Upper lobe of left lung (tissue), 6 donors: ENCODE data around the gene PHLPP2. TPM values are rescaled to one million over a fixed set of nuclear protein-coding genes. Genes with fewer than 3 reads are reported as not detected.
"Not testable (repeated sequence)": the region's sequence is repeated elsewhere in the genome, so short reads cannot be mapped to it uniquely, and the experiment has no call there.

Experiments used
- ATAC-seq, 2 donors: fragments of 200-7000 bp; cut with Tn5 transposase; one replicate each; pipeline ENCODE4 v1.9.1; 2022; ENCODE audit warnings: mild to moderate bottlenecking in 2 of 2, moderate library complexity in 2 of 2; ENCODE audit not compliant: low FRiP score in 2 of 2
- DNase-seq, 2 donors: peaks; one replicate each; pipeline ENCODE4 v3.0.0-alpha.2; 2019 to 2020
- H3K27ac ChIP-seq, 4 donors: fragments of 200-600 bp; sonication (generic); one replicate each; pipeline ENCODE4 v1.5.1; 2016 to 2019
- H3K27me3 ChIP-seq, 4 donors: fragments of 200-600 bp; sonication (generic); one replicate each; pipeline ENCODE4 v1.5.1; 2017 to 2019
- H3K36me3 ChIP-seq, 4 donors: fragments of 200-600 bp; sonication (generic); one replicate each; pipeline ENCODE4 v1.5.1; 2016 to 2019
- H3K4me1 ChIP-seq, 4 donors: fragments of 200-600 bp; sonication (generic); one replicate each; pipeline ENCODE4 v1.5.1; 2018 to 2019
- H3K4me3 ChIP-seq, 4 donors: fragments of 200-600 bp; sonication (generic); one replicate each; pipeline ENCODE4 v1.5.1; 2017 to 2019; ENCODE audit warnings: mild to moderate bottlenecking in 2 of 4, moderate library complexity in 1 of 4
- H3K9me3 ChIP-seq, 4 donors: fragments of 200-600 bp; sonication (generic); one replicate each; pipeline ENCODE4 v1.5.1; 2018 to 2019
- EP300 ChIP-seq, 4 donors: sonication (generic); formaldehyde crosslinking; IDR thresholded peaks; one replicate each; pipeline ENCODE4 v1.5.1; 2017; ENCODE audit warnings: antibody characterized with exemption in 4 of 4, control low read depth in 2 of 4
- POLR2A ChIP-seq, 4 donors: fragments of 450-650 bp; IDR thresholded peaks; one replicate each; pipeline ENCODE4 v1.5.1; 2016 to 2017; ENCODE audit warnings: antibody characterized with exemption in 4 of 4, mild to moderate bottlenecking in 2 of 4
- POLR2AphosphoS5 ChIP-seq, 2 donors: sonication (generic); formaldehyde crosslinking; IDR thresholded peaks; one replicate each; pipeline ENCODE4 v1.5.1; 2017; ENCODE audit warnings: antibody characterized with exemption in 2 of 2
- WGBS, 2 donors: methylation state at CpG; one replicate each; pipeline ENCODE4 v1.1.5; 2017 to 2018; 5-methylcytosine and 5-hydroxymethylcytosine counted together
- total RNA-seq, 6 donors: library from RNA; depleted of rRNA in 4 of 6; stranded (reverse); fragments of >200 nt in 4 of 6; gene quantifications; one replicate each; pipeline versions ENCODE4 v1.1.0 to v1.2.1, GENCODE V29; 2016 to 2021
- TF ChIP-seq, protein P1 (sequence below), 6 experiments: fragments of 450-650 bp in 4 of 6; fragments of 200-600 bp in 2 of 6; sonication (generic) in 2 of 6; IDR thresholded peaks; one replicate each; pipeline ENCODE4 v1.5.1; 2016 to 2019; ENCODE audit warnings: antibody characterized with exemption in 6 of 6
- donor health status: DM: no; HTN: no; CAD: no; lungs with moderate emphysema.
- donor health status: DM: no; HTN: yes; CAD: no; lungs with severe emphysema.

PHLPP2 gene
- total RNA-seq, 6 donors from 2014 or later: 4.2 to 12.6 (median 8.4) TPM

DNA sequence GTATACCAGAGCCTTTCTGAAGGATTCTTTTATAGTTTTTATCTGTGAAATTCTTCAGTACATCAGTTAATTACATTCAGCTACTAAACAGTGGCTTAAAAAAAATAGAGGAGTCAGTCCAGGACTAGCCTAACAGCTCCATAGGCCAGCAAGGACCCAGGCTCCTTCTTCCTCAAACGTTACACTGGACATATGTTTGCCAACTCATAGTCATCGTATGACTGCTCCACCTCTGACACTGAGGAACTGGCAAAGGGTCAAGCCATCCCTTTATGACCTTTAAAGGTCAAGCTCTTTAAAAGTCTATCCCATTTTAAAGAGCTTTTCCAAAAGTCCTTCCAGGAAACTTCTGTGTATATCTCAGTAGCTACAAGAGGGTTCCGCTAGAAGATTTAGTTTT lies 36.6 kb downstream of the PHLPP2 start:
- 72 to 73% methylated on average over 3 of the region's 3 CpGs for WGBS, 2 donors
- TF ChIP-seq, protein P1, sequence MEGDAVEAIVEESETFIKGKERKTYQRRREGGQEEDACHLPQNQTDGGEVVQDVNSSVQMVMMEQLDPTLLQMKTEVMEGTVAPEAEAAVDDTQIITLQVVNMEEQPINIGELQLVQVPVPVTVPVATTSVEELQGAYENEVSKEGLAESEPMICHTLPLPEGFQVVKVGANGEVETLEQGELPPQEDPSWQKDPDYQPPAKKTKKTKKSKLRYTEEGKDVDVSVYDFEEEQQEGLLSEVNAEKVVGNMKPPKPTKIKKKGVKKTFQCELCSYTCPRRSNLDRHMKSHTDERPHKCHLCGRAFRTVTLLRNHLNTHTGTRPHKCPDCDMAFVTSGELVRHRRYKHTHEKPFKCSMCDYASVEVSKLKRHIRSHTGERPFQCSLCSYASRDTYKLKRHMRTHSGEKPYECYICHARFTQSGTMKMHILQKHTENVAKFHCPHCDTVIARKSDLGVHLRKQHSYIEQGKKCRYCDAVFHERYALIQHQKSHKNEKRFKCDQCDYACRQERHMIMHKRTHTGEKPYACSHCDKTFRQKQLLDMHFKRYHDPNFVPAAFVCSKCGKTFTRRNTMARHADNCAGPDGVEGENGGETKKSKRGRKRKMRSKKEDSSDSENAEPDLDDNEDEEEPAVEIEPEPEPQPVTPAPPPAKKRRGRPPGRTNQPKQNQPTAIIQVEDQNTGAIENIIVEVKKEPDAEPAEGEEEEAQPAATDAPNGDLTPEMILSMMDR (IDR thresholded peaks at IDR 0.05): no peak
- TF ChIP-seq POLR2AphosphoS5 (IDR thresholded peaks at IDR 0.05): no peak
- Histone ChIP-seq H3K36me3 (peaks cover 0 to 48% (median 3%) of the 10 kb centered on the region in 4 donors), H3K27me3 (no peaks in the 10 kb centered on the region), H3K9me3 (no peaks in the 10 kb centered on the region), H3K4me1 (no peaks in the 10 kb centered on the region), H3K27ac (no peak overlapping the region), H3K4me3 (no peak overlapping the region)
- DNase-seq (no peak), ATAC-seq (no peak)

- WGBS, 2 donors: 94 to 98% methylated on average over 12 of the region's 12 CpGs
- not testable (repeated sequence) for ATAC-seq, H3K9me3 ChIP-seq, DNase-seq, H3K27me3 ChIP-seq, H3K27ac ChIP-seq, H3K4me3 ChIP-seq, H3K4me1 ChIP-seq
- peaks cover 0 to 52% (median 12%) of the 10 kb centered on the region in 4 donors for H3K36me3 ChIP-seq
These were observed 40.2 kb downstream of the PHLPP2 start for GRCh38 chr16:71684280-71684679.

- Histone ChIP-seq H3K27me3 (no peaks in the 10 kb centered on the region), H3K9me3 (no peaks in the 10 kb centered on the region), H3K36me3 (peaks cover 0 to 57% (median 22%) of the 10 kb centered on the region in 4 donors), H3K4me3 (no peak overlapping the region), H3K27ac (no peak overlapping the region), H3K4me1 (no peaks in the 10 kb centered on the region)
- DNase-seq: no peak
- 80 to 88% methylated on average over 2 of the region's 2 CpGs for WGBS, 2 donors
- TF ChIP-seq EP300 (IDR thresholded peaks at IDR 0.05) (no peak), POLR2AphosphoS5 (IDR thresholded peaks at IDR 0.05) (no peak), POLR2A (IDR thresholded peaks at IDR 0.05) (no peak)
- TF ChIP-seq, protein P1 (IDR thresholded peaks at IDR 0.05): no peak
- ATAC-seq: no peak
These were observed 43.1 kb downstream of the PHLPP2 start for GRCh38 chr16:71681360-71681759.

GRCh38 chr16:71676236-71676635 lies 48.3 kb downstream of the PHLPP2 start:
- Histone ChIP-seq H3K27me3 (no peaks in the 10 kb centered on the region), H3K4me3 (no peak overlapping the region), H3K4me1 (no peaks in the 10 kb centered on the region), H3K36me3 (peaks cover 0 to 67% (median 23%) of the 10 kb centered on the region in 4 donors), H3K9me3 (no peaks in the 10 kb centered on the region), H3K27ac (no peak overlapping the region)
- TF ChIP-seq, protein P1 (IDR thresholded peaks at IDR 0.05): no peak
- TF ChIP-seq POLR2A (IDR thresholded peaks at IDR 0.05): no peak
- TF ChIP-seq EP300 (IDR thresholded peaks at IDR 0.05): no peak
- TF ChIP-seq POLR2AphosphoS5 (IDR thresholded peaks at IDR 0.05): no peak
- no peak for DNase-seq
- ATAC-seq: no peak
- WGBS, 2 donors: 94 to 95% methylated on average over 5 of the region's 5 CpGs

GRCh38 chr16:71675380-71675779 lies 49.1 kb downstream of the PHLPP2 start:
- DNase-seq (no peak), ATAC-seq (no peak)
- Histone ChIP-seq H3K4me3 (no peak overlapping the region), H3K27me3 (no peaks in the 10 kb centered on the region), H3K27ac (no peak overlapping the region), H3K4me1 (no peaks in the 10 kb centered on the region), H3K36me3 (peaks cover 0 to 67% (median 25%) of the 10 kb centered on the region in 4 donors), H3K9me3 (no peaks in the 10 kb centered on the region)
- WGBS, 2 donors: 78 to 84% methylated on average over 3 of the region's 3 CpGs
- TF ChIP-seq POLR2AphosphoS5 (IDR thresholded peaks at IDR 0.05) (no peak), POLR2A (IDR thresholded peaks at IDR 0.05) (no peak), EP300 (IDR thresholded peaks at IDR 0.05) (no peak)
- TF ChIP-seq, protein P1 (IDR thresholded peaks at IDR 0.05): no peak
